ENCODE measurements around the gene SHISA8.

DNA sequence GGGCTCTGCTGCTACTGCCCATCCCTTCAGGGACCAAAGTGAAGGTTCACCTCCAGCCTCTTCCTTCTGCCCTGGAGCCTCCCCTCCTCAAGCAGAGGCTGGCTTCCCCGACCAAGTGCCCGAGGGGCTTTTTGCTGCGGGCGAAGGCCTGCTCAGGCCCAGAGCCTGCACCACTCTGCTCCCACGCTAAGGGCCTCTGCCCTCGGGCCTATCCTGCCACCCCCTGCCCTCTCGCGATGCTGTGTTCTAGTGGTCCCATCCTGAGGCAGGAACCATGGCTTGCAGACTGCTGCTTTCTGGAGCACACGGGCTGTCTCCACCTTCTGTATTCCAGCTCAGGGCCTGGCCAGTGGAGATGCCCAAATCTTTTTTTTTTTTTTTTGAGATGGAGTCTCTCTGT, 20.6 kb upstream of the SHISA8 start:
- TF ChIP-seq CTCF (IDR thresholded peaks at IDR 0.05) (no peak), POLR2A (IDR thresholded peaks at IDR 0.05) (no peak)
